DOHH2 (cell line): ENCODE data around the gene PSTPIP1.

Experiments
- EZH2phosphoT487 ChIP-seq: fragments of 200-600 bp; sonication (generic); IDR thresholded peaks from 2 replicates; pipeline ENCODE4 v1.6.1; 2017; ENCODE audit warnings: borderline replicate concordance, mild to moderate bottlenecking, antibody characterized with exemption, low read length, moderate library complexity, mixed read lengths
- TF ChIP-seq, protein P1 (sequence below): fragments of 200-600 bp; sonication (generic); IDR thresholded peaks from one replicate; pipeline ENCODE4 v1.5.1; 2014; ENCODE audit warnings: antibody characterized with exemption, mild to moderate bottlenecking, low read depth, low read length; ENCODE audit not compliant: poor library complexity, severe bottlenecking

DNA sequence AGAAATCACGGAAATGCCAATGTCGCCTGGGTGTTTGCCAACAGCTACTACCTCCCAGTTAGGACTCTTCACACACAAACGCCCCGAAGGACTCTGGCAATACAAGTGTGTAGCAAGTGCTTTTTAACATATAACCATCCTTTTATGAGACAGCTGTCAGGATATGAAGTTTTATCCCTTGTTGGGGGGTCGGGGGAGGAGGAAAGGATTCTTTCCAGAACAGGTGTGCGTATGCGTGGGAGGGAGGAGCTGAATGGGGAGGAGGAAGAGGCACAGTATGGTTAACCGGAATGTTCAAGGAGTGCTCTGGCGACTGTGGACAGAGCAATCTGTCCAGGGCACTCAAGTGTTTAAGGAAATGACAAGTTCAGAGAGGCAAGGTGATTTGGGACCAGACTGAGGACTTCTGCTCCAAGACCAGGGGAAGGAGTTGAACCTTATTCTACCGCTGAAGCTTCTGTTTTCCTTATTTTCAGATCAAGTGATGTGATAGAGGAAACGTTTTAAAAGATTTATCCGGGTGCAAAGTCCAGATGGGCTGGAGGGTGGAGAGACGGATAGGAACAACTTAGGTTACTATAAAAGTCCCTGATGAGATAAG is 74.7 kb downstream of the PSTPIP1 start:
- TF ChIP-seq, protein P1, sequence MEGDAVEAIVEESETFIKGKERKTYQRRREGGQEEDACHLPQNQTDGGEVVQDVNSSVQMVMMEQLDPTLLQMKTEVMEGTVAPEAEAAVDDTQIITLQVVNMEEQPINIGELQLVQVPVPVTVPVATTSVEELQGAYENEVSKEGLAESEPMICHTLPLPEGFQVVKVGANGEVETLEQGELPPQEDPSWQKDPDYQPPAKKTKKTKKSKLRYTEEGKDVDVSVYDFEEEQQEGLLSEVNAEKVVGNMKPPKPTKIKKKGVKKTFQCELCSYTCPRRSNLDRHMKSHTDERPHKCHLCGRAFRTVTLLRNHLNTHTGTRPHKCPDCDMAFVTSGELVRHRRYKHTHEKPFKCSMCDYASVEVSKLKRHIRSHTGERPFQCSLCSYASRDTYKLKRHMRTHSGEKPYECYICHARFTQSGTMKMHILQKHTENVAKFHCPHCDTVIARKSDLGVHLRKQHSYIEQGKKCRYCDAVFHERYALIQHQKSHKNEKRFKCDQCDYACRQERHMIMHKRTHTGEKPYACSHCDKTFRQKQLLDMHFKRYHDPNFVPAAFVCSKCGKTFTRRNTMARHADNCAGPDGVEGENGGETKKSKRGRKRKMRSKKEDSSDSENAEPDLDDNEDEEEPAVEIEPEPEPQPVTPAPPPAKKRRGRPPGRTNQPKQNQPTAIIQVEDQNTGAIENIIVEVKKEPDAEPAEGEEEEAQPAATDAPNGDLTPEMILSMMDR: no peak
- no peak for TF ChIP-seq EZH2phosphoT487
